ENCODE data around the gene ARID3A. TPM values are rescaled to one million over a fixed set of nuclear protein-coding genes. Genes with fewer than 3 reads are reported as not detected.
A peak's percentile ranks its signal among the peaks of the same experiment; 100 is the strongest.

The ARID3A gene
- total and polyA plus RNA-seq, 2 of the 13 experiments (the other 11 are each of a cell fraction or from before 2014, with no cell fraction given), result 71.3 to 77.9 TPM

DNA sequence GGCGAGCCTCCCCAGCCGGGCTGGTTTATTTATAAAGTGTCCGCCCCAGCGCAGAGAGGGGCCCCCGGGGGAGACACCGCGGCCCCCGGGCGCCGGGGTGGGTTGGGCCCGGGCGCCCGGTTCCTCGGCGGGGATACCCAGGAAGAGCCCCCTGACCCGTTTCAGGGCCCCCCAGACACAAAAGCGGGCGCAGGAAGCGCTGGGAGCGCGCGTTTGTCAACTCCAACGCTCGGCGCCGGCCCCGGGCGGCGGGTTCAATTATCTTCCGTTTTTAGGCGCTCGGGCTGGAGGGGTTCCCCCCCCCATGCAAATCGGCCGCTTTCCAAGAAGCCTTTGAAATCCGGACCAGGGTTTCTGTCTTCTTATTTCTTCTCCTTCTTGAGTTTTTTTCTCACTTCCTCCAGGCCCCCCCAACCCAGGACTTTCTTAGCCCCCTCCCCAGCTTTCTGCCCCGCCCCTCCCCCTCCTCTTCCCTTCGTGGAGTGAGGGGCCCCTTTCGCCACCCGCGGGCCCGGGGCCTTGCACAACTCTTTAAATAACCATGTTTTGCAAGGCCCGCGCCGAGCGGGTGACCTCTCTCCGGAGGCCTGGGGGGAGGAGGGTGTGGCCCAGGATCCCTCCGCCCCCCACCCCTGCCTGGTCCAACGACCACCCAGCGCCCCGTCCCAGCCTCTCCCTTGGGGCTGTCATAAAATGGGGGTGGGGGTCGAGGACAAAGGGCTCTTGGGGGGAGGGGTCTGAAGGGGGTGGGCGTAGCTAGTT lies 935 bp downstream of the ARID3A start (continued):
- TF ChIP-seq PRDM4 (CRISPR knock-in tag; IDR thresholded peaks at IDR 0.05; ENCODE audit: borderline replicate concordance) (no peak), MATR3 (CRISPR knock-in tag; IDR thresholded peaks at IDR 0.05) (no peak), EP300 (IDR thresholded peaks at IDR 0.05; ENCODE audit: low read depth in 2 of 2, low read length in 2 of 2) (peak in 1 of 2 experiments; percentile 68; a peak in 1 of 4 replicates), EP300 (CRISPR knock-in tag; IDR thresholded peaks at IDR 0.05; ENCODE audit: borderline replicate concordance) (peak; percentile 17; the same call in 1 of the 2 replicates), RFXAP (CRISPR knock-in tag; IDR thresholded peaks at IDR 0.05; ENCODE audit: borderline replicate concordance) (no peak), HMG20B (CRISPR knock-in tag; conservative IDR thresholded peaks at IDR 0.05) (no peak), ETV5 (CRISPR knock-in tag; IDR thresholded peaks at IDR 0.05; ENCODE audit: borderline replicate concordance) (0 out of 2 replicates have a peak, but pooled peaks have one; percentile 9), PHF5A (CRISPR knock-in tag; IDR thresholded peaks at IDR 0.05; ENCODE audit: low read depth, unreplicated experiment) (peak; percentile 78), ATF1 (CRISPR knock-in tag; IDR thresholded peaks at IDR 0.05) (no peak), ARID3A (IDR thresholded peaks at IDR 0.05; ENCODE audit: low read depth, low read length) (no peak), ZSCAN25 (CRISPR knock-in tag; IDR thresholded peaks at IDR 0.05) (peak; percentile 89), FOSL2 (CRISPR knock-in tag; IDR thresholded peaks at IDR 0.05) (peak; percentile 38), ARHGAP35 (CRISPR knock-in tag; IDR thresholded peaks at IDR 0.05; ENCODE audit: borderline replicate concordance) (no peak)
- TF ChIP-seq, protein P1, sequence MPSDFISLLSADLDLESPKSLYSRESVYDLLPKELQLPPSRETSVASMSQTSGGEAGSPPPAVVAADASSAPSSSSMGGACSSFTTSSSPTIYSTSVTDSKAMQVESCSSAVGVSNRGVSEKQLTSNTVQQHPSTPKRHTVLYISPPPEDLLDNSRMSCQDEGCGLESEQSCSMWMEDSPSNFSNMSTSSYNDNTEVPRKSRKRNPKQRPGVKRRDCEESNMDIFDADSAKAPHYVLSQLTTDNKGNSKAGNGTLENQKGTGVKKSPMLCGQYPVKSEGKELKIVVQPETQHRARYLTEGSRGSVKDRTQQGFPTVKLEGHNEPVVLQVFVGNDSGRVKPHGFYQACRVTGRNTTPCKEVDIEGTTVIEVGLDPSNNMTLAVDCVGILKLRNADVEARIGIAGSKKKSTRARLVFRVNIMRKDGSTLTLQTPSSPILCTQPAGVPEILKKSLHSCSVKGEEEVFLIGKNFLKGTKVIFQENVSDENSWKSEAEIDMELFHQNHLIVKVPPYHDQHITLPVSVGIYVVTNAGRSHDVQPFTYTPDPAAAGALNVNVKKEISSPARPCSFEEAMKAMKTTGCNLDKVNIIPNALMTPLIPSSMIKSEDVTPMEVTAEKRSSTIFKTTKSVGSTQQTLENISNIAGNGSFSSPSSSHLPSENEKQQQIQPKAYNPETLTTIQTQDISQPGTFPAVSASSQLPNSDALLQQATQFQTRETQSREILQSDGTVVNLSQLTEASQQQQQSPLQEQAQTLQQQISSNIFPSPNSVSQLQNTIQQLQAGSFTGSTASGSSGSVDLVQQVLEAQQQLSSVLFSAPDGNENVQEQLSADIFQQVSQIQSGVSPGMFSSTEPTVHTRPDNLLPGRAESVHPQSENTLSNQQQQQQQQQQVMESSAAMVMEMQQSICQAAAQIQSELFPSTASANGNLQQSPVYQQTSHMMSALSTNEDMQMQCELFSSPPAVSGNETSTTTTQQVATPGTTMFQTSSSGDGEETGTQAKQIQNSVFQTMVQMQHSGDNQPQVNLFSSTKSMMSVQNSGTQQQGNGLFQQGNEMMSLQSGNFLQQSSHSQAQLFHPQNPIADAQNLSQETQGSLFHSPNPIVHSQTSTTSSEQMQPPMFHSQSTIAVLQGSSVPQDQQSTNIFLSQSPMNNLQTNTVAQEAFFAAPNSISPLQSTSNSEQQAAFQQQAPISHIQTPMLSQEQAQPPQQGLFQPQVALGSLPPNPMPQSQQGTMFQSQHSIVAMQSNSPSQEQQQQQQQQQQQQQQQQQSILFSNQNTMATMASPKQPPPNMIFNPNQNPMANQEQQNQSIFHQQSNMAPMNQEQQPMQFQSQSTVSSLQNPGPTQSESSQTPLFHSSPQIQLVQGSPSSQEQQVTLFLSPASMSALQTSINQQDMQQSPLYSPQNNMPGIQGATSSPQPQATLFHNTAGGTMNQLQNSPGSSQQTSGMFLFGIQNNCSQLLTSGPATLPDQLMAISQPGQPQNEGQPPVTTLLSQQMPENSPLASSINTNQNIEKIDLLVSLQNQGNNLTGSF (CRISPR knock-in tag; IDR thresholded peaks at IDR 0.05), result no peak
- TF ChIP-seq, protein P2, sequence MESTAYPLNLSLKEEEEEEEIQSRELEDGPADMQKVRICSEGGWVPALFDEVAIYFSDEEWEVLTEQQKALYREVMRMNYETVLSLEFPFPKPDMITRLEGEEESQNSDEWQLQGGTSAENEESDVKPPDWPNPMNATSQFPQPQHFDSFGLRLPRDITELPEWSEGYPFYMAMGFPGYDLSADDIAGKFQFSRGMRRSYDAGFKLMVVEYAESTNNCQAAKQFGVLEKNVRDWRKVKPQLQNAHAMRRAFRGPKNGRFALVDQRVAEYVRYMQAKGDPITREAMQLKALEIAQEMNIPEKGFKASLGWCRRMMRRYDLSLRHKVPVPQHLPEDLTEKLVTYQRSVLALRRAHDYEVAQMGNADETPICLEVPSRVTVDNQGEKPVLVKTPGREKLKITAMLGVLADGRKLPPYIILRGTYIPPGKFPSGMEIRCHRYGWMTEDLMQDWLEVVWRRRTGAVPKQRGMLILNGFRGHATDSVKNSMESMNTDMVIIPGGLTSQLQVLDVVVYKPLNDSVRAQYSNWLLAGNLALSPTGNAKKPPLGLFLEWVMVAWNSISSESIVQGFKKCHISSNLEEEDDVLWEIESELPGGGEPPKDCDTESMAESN (CRISPR knock-in tag; conservative IDR thresholded peaks at IDR 0.05), result peak; percentile 43; the same call in 1 of the 2 replicates
- TF ChIP-seq, protein P3, sequence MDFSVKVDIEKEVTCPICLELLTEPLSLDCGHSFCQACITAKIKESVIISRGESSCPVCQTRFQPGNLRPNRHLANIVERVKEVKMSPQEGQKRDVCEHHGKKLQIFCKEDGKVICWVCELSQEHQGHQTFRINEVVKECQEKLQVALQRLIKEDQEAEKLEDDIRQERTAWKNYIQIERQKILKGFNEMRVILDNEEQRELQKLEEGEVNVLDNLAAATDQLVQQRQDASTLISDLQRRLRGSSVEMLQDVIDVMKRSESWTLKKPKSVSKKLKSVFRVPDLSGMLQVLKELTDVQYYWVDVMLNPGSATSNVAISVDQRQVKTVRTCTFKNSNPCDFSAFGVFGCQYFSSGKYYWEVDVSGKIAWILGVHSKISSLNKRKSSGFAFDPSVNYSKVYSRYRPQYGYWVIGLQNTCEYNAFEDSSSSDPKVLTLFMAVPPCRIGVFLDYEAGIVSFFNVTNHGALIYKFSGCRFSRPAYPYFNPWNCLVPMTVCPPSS (IDR thresholded peaks at IDR 0.05), result no peak

Measured in HepG2 (cell line).